WTC11 (cell line): ENCODE results near the gene GPR37L1. TPM values are rescaled to one million over a fixed set of nuclear protein-coding genes. Genes with fewer than 3 reads are reported as not detected.

ENCODE experiments used
- ATAC-seq: fragments of 200-7000 bp; cut with Tn5 transposase; 2 replicates; pipeline ENCODE4 v1.10.0; 2021; ENCODE audit warnings: mild to moderate bottlenecking, moderate library complexity
- CTCF ChIA-PET: fragments of 300-600 bp; sonication (Branson Sonifier 250); formaldehyde crosslinking; loops from one replicate; lab custom pipeline; 2021; ENCODE audit warnings: antibody characterized with exemption; lab: Charles Lee
- POLR2A ChIA-PET: fragments of 350-600 bp; sonication (Branson Sonifier 250); formaldehyde crosslinking; loops from one replicate; lab custom pipeline; 2021; ENCODE audit warnings: antibody characterized with exemption; lab: Charles Lee
- DNase-seq: peaks from one replicate; pipeline ENCODE4 v3.0.0; 2021; ENCODE audit warnings: low spot score
- H3K27ac Mint-ChIP-seq: 2 replicates; pipeline ENCODE4 v1.8.0; 2021; ENCODE audit warnings: mixed read lengths
- H3K27me3 Mint-ChIP-seq: 2 replicates; pipeline ENCODE4 v1.8.0; 2021; ENCODE audit warnings: low read depth, mild to moderate bottlenecking, moderate library complexity, mixed read lengths
- H3K36me3 Mint-ChIP-seq: 2 replicates; pipeline ENCODE4 v1.8.0; 2021; ENCODE audit warnings: mixed read lengths
- H3K4me1 Mint-ChIP-seq: 2 replicates; pipeline ENCODE4 v1.8.0; 2022; ENCODE audit warnings: mixed read lengths
- H3K4me3 Mint-ChIP-seq: 2 replicates; pipeline ENCODE4 v1.8.0; 2021; ENCODE audit warnings: mild to moderate bottlenecking, moderate library complexity, mixed read lengths
- H3K9me3 Mint-ChIP-seq: 2 replicates; pipeline ENCODE4 v1.8.0; 2021; ENCODE audit warnings: mixed read lengths
- CREB1 ChIP-seq: sonication (generic); formaldehyde crosslinking; IDR thresholded peaks from 2 replicates; pipeline ENCODE4 v1.8.0; 2023; ENCODE audit warnings: mild to moderate bottlenecking, missing genetic modification reagents
- ERG ChIP-seq: fragments of 250-450 bp; sonication (Bioruptor Pico); IDR thresholded peaks from 2 replicates; pipeline ENCODE4 v1.8.0; 2021; ENCODE audit warnings: mild to moderate bottlenecking
- GABPB1 ChIP-seq: sonication (generic); formaldehyde crosslinking; IDR thresholded peaks from 2 replicates; pipeline ENCODE4 v1.8.1; 2023; ENCODE audit warnings: mild to moderate bottlenecking, missing genetic modification reagents
- GTF2I ChIP-seq: fragments of 250-450 bp; sonication (Bioruptor Pico); conservative IDR thresholded peaks from 2 replicates; pipeline ENCODE4 v1.4.0; 2021; ENCODE audit warnings: mild to moderate bottlenecking
- HMGXB4 ChIP-seq: sonication (generic); formaldehyde crosslinking; IDR thresholded peaks from 2 replicates; pipeline ENCODE4 v1.8.1; 2023; ENCODE audit warnings: mild to moderate bottlenecking, moderate library complexity, missing genetic modification reagents
- MYBL2 ChIP-seq: sonication (generic); formaldehyde crosslinking; IDR thresholded peaks from 2 replicates; pipeline ENCODE4 v1.8.1; 2023; ENCODE audit warnings: mild to moderate bottlenecking, moderate library complexity, missing genetic modification reagents
- NFYB ChIP-seq: sonication (generic); formaldehyde crosslinking; conservative IDR thresholded peaks from 2 replicates; pipeline ENCODE4 v1.8.0; 2022; ENCODE audit warnings: low read depth, missing genetic modification reagents
- NR2C2 ChIP-seq: sonication (generic); formaldehyde crosslinking; IDR thresholded peaks from 2 replicates; pipeline ENCODE4 v1.8.0; 2022; ENCODE audit warnings: mild to moderate bottlenecking, missing genetic modification reagents
- TEAD1 ChIP-seq: sonication (generic); formaldehyde crosslinking; IDR thresholded peaks from 2 replicates; pipeline ENCODE4 v1.8.0; 2022; ENCODE audit warnings: mild to moderate bottlenecking, missing genetic modification reagents
- ZNF219 ChIP-seq: sonication (generic); formaldehyde crosslinking; IDR thresholded peaks from 2 replicates; pipeline ENCODE4 v1.8.0; 2023; ENCODE audit warnings: missing genetic modification reagents, mild to moderate bottlenecking, borderline replicate concordance
- ZNF317 ChIP-seq: sonication (generic); formaldehyde crosslinking; IDR thresholded peaks from 2 replicates; pipeline ENCODE4 v1.8.1; 2023; ENCODE audit warnings: low read depth, mild to moderate bottlenecking, moderate library complexity, missing genetic modification reagents, borderline replicate concordance
- ZNF396 ChIP-seq: fragments of 250-450 bp; sonication (Bioruptor Pico); IDR thresholded peaks from 2 replicates; pipeline ENCODE4 v1.8.0; 2021; ENCODE audit warnings: mild to moderate bottlenecking, moderate library complexity, borderline replicate concordance
- total RNA-seq: library from RNA; stranded (reverse); gene quantifications from 3 replicates; pipeline ENCODE4 v1.2.3, GENCODE V29; 2021
- TF ChIP-seq, protein P1 (sequence below): sonication (generic); formaldehyde crosslinking; IDR thresholded peaks from 2 replicates; pipeline ENCODE4 v1.8.1; 2022; ENCODE audit warnings: low read depth, mild to moderate bottlenecking, moderate library complexity, missing genetic modification reagents, borderline replicate concordance
- TF ChIP-seq, protein P2 (sequence below): sonication (generic); formaldehyde crosslinking; IDR thresholded peaks from 2 replicates; pipeline ENCODE4 v1.8.0; 2023; ENCODE audit warnings: missing genetic modification reagents, mild to moderate bottlenecking, borderline replicate concordance
- TF ChIP-seq, protein P3 (sequence below): sonication (generic); formaldehyde crosslinking; IDR thresholded peaks from 2 replicates; pipeline ENCODE4 v1.8.1; 2023; ENCODE audit warnings: mild to moderate bottlenecking, missing genetic modification reagents

The GPR37L1 gene
- total RNA-seq, 1 experiment from 2014 or later = 0.07 TPM

DNA sequence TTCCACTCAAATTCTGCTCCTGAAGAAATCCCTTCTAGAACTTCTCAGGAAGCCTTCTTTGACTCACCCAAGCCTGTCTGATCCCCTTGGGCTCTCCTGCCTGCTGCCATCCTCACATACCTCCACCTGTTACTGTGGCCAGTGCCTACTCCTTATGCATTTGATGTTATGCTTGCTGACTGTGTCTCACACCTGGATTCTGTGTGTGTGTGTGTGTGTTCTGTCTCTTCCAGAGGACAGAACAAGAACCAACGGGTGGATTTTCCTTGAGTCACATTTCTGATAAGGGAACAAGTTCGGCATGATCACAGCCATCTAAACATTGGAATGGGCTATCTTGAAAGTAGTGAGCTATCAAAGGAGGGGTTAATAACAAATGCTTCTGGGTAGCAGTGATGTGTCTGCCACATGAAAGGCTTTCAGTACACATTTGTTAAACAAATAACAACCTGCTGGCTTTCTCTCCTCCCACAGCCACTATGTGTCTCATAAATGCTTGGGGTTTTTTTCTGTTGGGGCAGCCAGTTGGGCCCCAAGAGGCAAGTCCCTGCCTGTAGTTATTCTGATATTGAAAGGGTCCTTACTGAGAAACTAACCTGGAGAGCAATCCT lies 8.9 kb upstream of the GPR37L1 start (continued):
- TF ChIP-seq GABPB1 = no peak
- no peak for TF ChIP-seq ERG (CRISPR knock-in tag)
- TF ChIP-seq, protein P1, sequence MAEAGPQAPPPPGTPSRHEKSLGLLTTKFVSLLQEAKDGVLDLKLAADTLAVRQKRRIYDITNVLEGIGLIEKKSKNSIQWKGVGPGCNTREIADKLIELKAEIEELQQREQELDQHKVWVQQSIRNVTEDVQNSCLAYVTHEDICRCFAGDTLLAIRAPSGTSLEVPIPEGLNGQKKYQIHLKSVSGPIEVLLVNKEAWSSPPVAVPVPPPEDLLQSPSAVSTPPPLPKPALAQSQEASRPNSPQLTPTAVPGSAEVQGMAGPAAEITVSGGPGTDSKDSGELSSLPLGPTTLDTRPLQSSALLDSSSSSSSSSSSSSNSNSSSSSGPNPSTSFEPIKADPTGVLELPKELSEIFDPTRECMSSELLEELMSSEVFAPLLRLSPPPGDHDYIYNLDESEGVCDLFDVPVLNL (CRISPR knock-in tag) = no peak
- TF ChIP-seq, protein P2, sequence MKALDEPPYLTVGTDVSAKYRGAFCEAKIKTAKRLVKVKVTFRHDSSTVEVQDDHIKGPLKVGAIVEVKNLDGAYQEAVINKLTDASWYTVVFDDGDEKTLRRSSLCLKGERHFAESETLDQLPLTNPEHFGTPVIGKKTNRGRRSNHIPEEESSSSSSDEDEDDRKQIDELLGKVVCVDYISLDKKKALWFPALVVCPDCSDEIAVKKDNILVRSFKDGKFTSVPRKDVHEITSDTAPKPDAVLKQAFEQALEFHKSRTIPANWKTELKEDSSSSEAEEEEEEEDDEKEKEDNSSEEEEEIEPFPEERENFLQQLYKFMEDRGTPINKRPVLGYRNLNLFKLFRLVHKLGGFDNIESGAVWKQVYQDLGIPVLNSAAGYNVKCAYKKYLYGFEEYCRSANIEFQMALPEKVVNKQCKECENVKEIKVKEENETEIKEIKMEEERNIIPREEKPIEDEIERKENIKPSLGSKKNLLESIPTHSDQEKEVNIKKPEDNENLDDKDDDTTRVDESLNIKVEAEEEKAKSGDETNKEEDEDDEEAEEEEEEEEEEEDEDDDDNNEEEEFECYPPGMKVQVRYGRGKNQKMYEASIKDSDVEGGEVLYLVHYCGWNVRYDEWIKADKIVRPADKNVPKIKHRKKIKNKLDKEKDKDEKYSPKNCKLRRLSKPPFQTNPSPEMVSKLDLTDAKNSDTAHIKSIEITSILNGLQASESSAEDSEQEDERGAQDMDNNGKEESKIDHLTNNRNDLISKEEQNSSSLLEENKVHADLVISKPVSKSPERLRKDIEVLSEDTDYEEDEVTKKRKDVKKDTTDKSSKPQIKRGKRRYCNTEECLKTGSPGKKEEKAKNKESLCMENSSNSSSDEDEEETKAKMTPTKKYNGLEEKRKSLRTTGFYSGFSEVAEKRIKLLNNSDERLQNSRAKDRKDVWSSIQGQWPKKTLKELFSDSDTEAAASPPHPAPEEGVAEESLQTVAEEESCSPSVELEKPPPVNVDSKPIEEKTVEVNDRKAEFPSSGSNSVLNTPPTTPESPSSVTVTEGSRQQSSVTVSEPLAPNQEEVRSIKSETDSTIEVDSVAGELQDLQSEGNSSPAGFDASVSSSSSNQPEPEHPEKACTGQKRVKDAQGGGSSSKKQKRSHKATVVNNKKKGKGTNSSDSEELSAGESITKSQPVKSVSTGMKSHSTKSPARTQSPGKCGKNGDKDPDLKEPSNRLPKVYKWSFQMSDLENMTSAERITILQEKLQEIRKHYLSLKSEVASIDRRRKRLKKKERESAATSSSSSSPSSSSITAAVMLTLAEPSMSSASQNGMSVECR (CRISPR knock-in tag) = no peak
- TF ChIP-seq HMGXB4 (CRISPR knock-in tag) = no peak
- TF ChIP-seq ZNF396 = no peak
- TF ChIP-seq ZNF317 (CRISPR knock-in tag) = no peak
- no peak for TF ChIP-seq NFYB
- TF ChIP-seq, all 79 proteins: peak for 0

DNA sequence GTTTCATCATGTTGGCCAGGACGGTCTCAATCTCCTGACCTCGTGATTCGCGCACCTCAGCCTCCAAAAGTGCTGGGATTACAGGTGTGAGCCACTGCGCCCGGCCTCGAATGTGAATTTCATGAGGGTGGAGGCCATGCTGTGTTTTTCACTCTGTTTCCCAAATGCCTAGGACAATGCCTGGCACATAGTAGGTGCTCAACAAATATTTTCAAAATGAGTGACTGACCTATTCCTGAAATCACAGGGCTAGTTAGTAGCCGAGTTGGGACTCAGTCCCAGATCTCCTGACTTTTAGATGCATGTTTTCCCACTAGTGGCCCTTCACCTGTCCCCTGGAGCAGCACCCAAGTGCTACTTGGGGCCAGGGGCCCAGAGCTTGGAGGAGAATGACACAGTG lies 6.4 kb upstream of the GPR37L1 start:
- ATAC-seq (no peak), DNase-seq (no peak)
- Mint-ChIP-seq H3K9me3 (no peaks in the 10 kb centered on the region), H3K36me3 (no peaks in the 10 kb centered on the region), H3K4me1 (peaks cover 17% of the 10 kb centered on the region), H3K27me3 (no peaks in the 10 kb centered on the region), H3K27ac (no peak overlapping the region), H3K4me3 (no peak overlapping the region)
- TF ChIP-seq, protein P3, sequence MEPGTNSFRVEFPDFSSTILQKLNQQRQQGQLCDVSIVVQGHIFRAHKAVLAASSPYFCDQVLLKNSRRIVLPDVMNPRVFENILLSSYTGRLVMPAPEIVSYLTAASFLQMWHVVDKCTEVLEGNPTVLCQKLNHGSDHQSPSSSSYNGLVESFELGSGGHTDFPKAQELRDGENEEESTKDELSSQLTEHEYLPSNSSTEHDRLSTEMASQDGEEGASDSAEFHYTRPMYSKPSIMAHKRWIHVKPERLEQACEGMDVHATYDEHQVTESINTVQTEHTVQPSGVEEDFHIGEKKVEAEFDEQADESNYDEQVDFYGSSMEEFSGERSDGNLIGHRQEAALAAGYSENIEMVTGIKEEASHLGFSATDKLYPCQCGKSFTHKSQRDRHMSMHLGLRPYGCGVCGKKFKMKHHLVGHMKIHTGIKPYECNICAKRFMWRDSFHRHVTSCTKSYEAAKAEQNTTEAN (CRISPR knock-in tag) = no peak
- POLR2A ChIA-PET = no interaction called here
- CTCF ChIA-PET = interaction anchor here (3.2 to 14.3 kb wide), 3 partner anchors 108 to 220 kb away, joined by 22 to 149 read pairs (median 120); partner anchors contain the start of gene ELF3

DNA sequence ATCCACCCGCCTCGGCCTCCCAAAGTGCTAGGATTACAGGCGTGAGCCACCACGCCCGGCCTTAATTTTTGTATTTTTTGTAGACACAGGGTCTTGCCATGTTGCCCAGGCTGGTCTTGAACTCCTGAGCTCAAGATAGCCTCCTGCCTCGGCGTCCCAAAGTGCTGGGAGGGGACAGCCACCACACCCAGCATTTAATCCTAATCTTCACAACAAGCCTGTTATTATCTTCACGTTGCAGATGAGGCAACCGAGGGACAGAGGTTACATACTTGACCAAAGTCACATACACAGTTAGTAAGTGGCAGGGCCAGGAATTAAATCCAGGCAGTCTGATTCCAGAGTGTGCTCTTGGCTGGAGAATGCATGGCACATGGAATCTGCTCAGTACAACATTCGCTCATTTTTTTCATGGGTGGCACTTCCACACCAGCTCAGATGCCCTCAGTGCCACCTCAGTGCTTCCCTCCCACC lies 4.8 kb upstream of the GPR37L1 start:
- no peak for DNase-seq
- no peak for ATAC-seq
- Mint-ChIP-seq H3K4me3 (no peak overlapping the region), H3K36me3 (no peaks in the 10 kb centered on the region), H3K27me3 (no peaks in the 10 kb centered on the region), H3K27ac (no peak overlapping the region), H3K4me1 (peaks cover 17% of the 10 kb centered on the region), H3K9me3 (no peaks in the 10 kb centered on the region)
- TF ChIP-seq ZNF219 (CRISPR knock-in tag) = no peak
- TF ChIP-seq MYBL2 = no peak
- TF ChIP-seq TEAD1 (CRISPR knock-in tag) = no peak
- no peak for TF ChIP-seq NR2C2 (CRISPR knock-in tag)
- no peak for TF ChIP-seq GTF2I (CRISPR knock-in tag)
- no peak for TF ChIP-seq CREB1 (CRISPR knock-in tag)
- ChIA-PET CTCF (interaction anchor here (0.6 to 14.3 kb wide), 13 partner anchors 12 to 229 kb away, joined by 3 to 149 read pairs (median 5); partner anchors contain the start of genes ELF3 and SHISA4), POLR2A (interaction anchor here (0.7 to 1.5 kb wide), 2 partner anchors 108 to 110 kb away, joined by 3 to 6 read pairs; partner anchors contain the start of gene ELF3)
